Smooth muscle cell (in vitro differentiated cells): ENCODE results near the gene SMIM35. TPM values are rescaled to one million over a fixed set of nuclear protein-coding genes. Genes with fewer than 3 reads are reported as not detected.

ENCODE experiments used
- DNase-seq: peaks from one replicate; lab custom pipeline; 2025; ENCODE audit not compliant: unreplicated experiment; lab: John Stamatoyannopoulos, UW
- H2AFZ ChIP-seq: fragments of 200-600 bp; sonication (generic); 2 replicates; pipeline ENCODE4 v1.6.0; 2016; ENCODE audit warnings: antibody characterized with exemption, low read depth, mild to moderate bottlenecking
- H3F3A ChIP-seq: fragments of 200-600 bp; sonication (generic); 2 replicates; pipeline ENCODE4 v1.6.0; 2017; ENCODE audit warnings: antibody characterized with exemption, low read depth
- H3K27ac ChIP-seq: fragments of 200-600 bp; sonication (generic); 2 replicates; pipeline ENCODE4 v1.5.1; 2016; ENCODE audit warnings: low read depth, mild to moderate bottlenecking
- H3K27me3 ChIP-seq: fragments of 200-600 bp; sonication (generic); 2 replicates; pipeline ENCODE4 v1.6.1; 2016; ENCODE audit warnings: low read depth, mild to moderate bottlenecking
- H3K36me3 ChIP-seq: fragments of 200-600 bp; sonication (generic); 2 replicates; pipeline ENCODE4 v1.5.1; 2016; ENCODE audit warnings: low read depth
- H3K4me1 ChIP-seq: fragments of 200-600 bp; sonication (generic); 2 replicates; pipeline ENCODE4 v1.5.1; 2016; ENCODE audit warnings: low read depth
- H3K4me2 ChIP-seq: fragments of 200-600 bp; sonication (generic); 2 replicates; pipeline ENCODE4 v1.6.0; 2016; ENCODE audit warnings: mild to moderate bottlenecking
- H3K4me3 ChIP-seq: fragments of 200-600 bp; sonication (generic); 2 replicates; pipeline ENCODE4 v1.5.1; 2016; ENCODE audit warnings: mild to moderate bottlenecking
- H3K79me2 ChIP-seq: fragments of 200-600 bp; sonication (generic); 2 replicates; pipeline ENCODE4 v1.6.0; 2016; ENCODE audit warnings: low read depth, mild to moderate bottlenecking
- H3K9ac ChIP-seq: fragments of 200-600 bp; sonication (generic); 2 replicates; pipeline ENCODE4 v1.6.0; 2016; ENCODE audit warnings: low read depth
- H3K9me3 ChIP-seq: fragments of 200-600 bp; sonication (generic); replicated peaks from 2 replicates; pipeline ENCODE4 v1.5.1; 2016; ENCODE audit warnings: low read depth
- H4K20me1 ChIP-seq: fragments of 200-600 bp; sonication (generic); 2 replicates; pipeline ENCODE4 v1.6.0; 2016; ENCODE audit warnings: low read depth
- WGBS: methylation state at CpG from one replicate; pipeline ENCODE4 v1.1.7; 2016; ENCODE audit warnings: low lambda C conversion rate; 5-methylcytosine and 5-hydroxymethylcytosine counted together
- polyA plus RNA-seq: library from polyadenylated mRNA; unstranded; fragments of >200 nt; fragmentation: Nextera tagmentation; extraction: Ambion mirVana; gene quantifications from 2 replicates; pipeline ENCODE4 v1.2.1, GENCODE V29; 2016
- total RNA-seq: library from RNA; depleted of rRNA; stranded (reverse); fragments of >200 nt; gene quantifications from 2 replicates; pipeline ENCODE4 v1.2.3, GENCODE V29; 2014
- TF ChIP-seq, protein P1 (sequence below): fragments of 200-600 bp; sonication (generic); IDR thresholded peaks from 2 replicates; pipeline ENCODE4 v1.5.1; 2017; ENCODE audit warnings: borderline replicate concordance, mild to moderate bottlenecking, antibody characterized with exemption; ENCODE audit not compliant: insufficient read depth, poor library complexity, severe bottlenecking

Gene SMIM35
- total and polyA plus RNA-seq, 2 experiments from 2014 or later: not detected

DNA sequence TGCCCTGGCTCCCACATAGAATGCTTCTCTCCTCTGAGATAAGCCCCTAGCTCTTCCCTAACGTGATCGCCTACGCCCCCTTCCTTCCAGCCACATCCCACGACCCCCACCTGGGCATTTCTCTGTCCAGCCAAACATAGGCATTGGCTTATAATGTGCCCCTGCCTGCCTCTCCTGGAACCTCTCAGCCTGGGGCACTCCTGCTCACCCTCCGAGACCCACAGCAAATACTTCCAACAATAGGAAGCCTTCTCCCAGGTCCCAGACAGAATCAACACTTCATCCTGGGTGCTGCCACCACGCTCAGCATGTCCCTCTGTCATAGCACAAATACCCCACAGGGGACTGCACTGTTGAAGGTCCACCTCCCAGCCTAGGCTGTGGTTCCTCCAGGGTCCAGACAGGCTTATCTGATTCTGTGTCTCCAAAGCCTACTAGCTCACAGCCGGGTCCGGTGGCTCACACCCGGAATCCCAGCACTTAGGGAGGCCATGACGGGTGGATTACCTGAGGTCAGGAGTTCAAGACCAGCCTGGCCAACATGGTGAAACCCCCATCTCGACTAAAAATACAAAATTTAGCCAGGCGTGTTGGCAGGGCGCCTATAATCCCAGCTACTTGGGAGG is 34.1 kb downstream of the SMIM35 start:
- H3K27ac ChIP-seq: no peak overlapping the region
- no peaks in the 10 kb centered on the region for H3K79me2 ChIP-seq
- no peaks in the 10 kb centered on the region for H3F3A ChIP-seq
- TF ChIP-seq, protein P1, sequence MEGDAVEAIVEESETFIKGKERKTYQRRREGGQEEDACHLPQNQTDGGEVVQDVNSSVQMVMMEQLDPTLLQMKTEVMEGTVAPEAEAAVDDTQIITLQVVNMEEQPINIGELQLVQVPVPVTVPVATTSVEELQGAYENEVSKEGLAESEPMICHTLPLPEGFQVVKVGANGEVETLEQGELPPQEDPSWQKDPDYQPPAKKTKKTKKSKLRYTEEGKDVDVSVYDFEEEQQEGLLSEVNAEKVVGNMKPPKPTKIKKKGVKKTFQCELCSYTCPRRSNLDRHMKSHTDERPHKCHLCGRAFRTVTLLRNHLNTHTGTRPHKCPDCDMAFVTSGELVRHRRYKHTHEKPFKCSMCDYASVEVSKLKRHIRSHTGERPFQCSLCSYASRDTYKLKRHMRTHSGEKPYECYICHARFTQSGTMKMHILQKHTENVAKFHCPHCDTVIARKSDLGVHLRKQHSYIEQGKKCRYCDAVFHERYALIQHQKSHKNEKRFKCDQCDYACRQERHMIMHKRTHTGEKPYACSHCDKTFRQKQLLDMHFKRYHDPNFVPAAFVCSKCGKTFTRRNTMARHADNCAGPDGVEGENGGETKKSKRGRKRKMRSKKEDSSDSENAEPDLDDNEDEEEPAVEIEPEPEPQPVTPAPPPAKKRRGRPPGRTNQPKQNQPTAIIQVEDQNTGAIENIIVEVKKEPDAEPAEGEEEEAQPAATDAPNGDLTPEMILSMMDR: no peak
- no peak overlapping the region for H2AFZ ChIP-seq
- H3K9ac ChIP-seq: no peak overlapping the region
- 73% methylated on average over 13 of the region's 13 CpGs for WGBS
- peaks cover 7% of the 10 kb centered on the region for H3K27me3 ChIP-seq
- H3K9me3 ChIP-seq: no peaks in the 10 kb centered on the region
- H3K36me3 ChIP-seq: no peaks in the 10 kb centered on the region
- H3K4me1 ChIP-seq: no peaks in the 10 kb centered on the region
- no peaks in the 10 kb centered on the region for H4K20me1 ChIP-seq
- DNase-seq: no peak
- no peak overlapping the region for H3K4me3 ChIP-seq
- no peak overlapping the region for H3K4me2 ChIP-seq

DNA sequence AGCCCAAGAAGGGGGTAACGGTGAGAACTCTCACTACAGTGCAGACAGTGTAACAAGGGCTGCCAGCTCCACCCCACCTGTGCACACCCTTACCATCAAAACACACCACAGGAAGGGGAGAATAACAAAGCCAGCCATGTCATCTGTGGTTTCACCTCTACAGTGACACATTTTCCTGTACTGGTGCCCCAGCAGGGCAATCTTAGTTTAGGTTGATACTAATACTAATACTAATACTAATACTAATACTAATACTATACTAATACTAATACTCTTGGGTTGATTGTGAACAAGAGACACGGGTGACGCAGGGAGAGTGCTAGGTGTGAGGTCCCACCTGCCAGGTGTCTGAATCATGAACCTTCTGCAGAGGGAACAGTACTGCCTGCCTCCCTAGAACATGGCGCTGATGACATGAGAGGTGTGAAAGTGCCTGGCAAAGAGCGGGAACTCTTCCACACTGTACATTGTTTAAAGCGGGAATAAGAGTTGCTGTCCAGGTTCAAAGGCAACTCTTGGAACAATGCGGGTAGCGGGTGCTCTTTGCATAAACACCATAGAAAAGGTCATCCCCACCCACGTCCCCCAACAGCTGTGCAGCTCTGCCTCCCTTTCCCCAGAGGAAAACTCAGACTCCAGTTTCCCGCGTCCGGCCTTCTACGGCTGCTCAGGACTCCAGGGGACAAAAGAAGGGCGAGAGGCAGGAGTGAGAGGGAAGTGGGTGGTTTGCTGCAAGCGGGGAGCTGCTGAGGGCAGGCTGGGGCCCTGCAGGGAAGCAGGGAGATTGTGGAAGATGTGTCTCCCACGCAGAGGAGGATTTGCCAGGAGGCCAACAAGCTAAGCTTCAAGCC is 34.9 kb downstream of the SMIM35 start:
- Histone ChIP-seq H3K79me2 (no peaks in the 10 kb centered on the region), H3K4me3 (no peak overlapping the region), H3K9ac (no peak overlapping the region), H3K4me2 (no peak overlapping the region), H3F3A (no peaks in the 10 kb centered on the region), H3K27me3 (no peaks in the 10 kb centered on the region), H3K27ac (no peak overlapping the region), H3K9me3 (no peaks in the 10 kb centered on the region), H3K36me3 (no peaks in the 10 kb centered on the region), H4K20me1 (no peaks in the 10 kb centered on the region), H2AFZ (no peak overlapping the region), H3K4me1 (no peaks in the 10 kb centered on the region)
- DNase-seq: no peak
- 91% methylated on average over 16 of the region's 16 CpGs for WGBS
- TF ChIP-seq, protein P1: no peak

DNA sequence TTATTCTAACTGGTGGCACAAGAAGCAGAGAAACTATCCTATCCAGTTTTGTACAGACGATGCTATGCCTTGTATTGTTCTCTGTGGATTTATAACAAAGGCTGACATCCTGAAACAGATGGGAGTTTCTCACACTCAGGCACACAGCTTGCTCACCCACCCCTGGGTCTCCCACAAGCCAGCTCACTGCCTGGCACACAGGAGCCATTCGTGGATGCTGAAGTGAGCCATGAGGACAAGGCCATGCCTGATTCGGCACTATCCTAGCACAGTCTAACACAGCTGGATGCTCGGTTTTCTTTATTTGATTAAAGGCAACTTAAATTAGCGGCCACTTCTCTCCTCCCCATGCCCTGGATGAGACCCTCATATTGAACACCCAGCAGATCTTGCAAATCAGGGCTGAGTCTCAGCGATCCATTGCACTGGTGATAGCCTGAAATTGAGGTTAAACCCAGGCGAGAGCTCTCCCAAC is 35.6 kb downstream of the SMIM35 start:
- no peaks in the 10 kb centered on the region for H3K79me2 ChIP-seq
- no peaks in the 10 kb centered on the region for H3K4me1 ChIP-seq
- H3K9me3 ChIP-seq: no peaks in the 10 kb centered on the region
- H3K27ac ChIP-seq: no peak overlapping the region
- WGBS: 85% methylated on average over 7 of the region's 7 CpGs
- H3K36me3 ChIP-seq: no peaks in the 10 kb centered on the region
- H3K4me3 ChIP-seq: no peak overlapping the region
- TF ChIP-seq, protein P1: no peak
- H3K4me2 ChIP-seq: no peak overlapping the region
- no peak overlapping the region for H2AFZ ChIP-seq
- no peaks in the 10 kb centered on the region for H3K27me3 ChIP-seq
- H3K9ac ChIP-seq: no peak overlapping the region
- no peaks in the 10 kb centered on the region for H3F3A ChIP-seq
- H4K20me1 ChIP-seq: no peaks in the 10 kb centered on the region
- no peak for DNase-seq
